HG03039 (cell line): ENCODE results near the gene ADAMTSL3.
"Not testable (repeated sequence)": the region's sequence is repeated elsewhere in the genome, so short reads cannot be mapped to it uniquely, and the experiment has no call there.

Experiments used
- ATAC-seq: cut with Tn5 transposase; IDR thresholded peaks from one replicate; pipeline ENCODE4 v1.9.1; 2021; ENCODE audit warnings: mild to moderate bottlenecking, moderate library complexity; ENCODE audit not compliant: unreplicated experiment

Gene ADAMTSL3

GRCh38 chr15:84003791-84004503, 350.0 kb downstream of the ADAMTSL3 start:
- no peak for ATAC-seq

- ATAC-seq = no peak
Observed at GRCh38 chr15:84006421-84006820, 352.5 kb downstream of the ADAMTSL3 start.

GRCh38 chr15:84009616-84010015, 355.7 kb downstream of the ADAMTSL3 start:
- no peak for ATAC-seq

GRCh38 chr15:84010246-84010645, 356.3 kb downstream of the ADAMTSL3 start:
- no peak for ATAC-seq

GRCh38 chr15:84016371-84016770, 362.4 kb downstream of the ADAMTSL3 start:
- ATAC-seq = no peak

GRCh38 chr15:84022516-84022915, 368.6 kb downstream of the ADAMTSL3 start:
- ATAC-seq = no peak

- no peak for ATAC-seq
Observed at GRCh38 chr15:84023636-84024035, 369.7 kb downstream of the ADAMTSL3 start.

GRCh38 chr15:84033793-84034553, 380.1 kb downstream of the ADAMTSL3 start:
- no peak for ATAC-seq

- ATAC-seq = no peak
Observed at GRCh38 chr15:84034578-84035398, 380.9 kb downstream of the ADAMTSL3 start.

- ATAC-seq = no peak
Observed at GRCh38 chr15:84035399-84035766, 381.5 kb downstream of the ADAMTSL3 start.

GRCh38 chr15:84037301-84037700, 383.4 kb downstream of the ADAMTSL3 start:
- ATAC-seq = no peak

GRCh38 chr15:84042434-84043056, 388.6 kb downstream of the ADAMTSL3 start:
- ATAC-seq = not testable (repeated sequence)

GRCh38 chr15:84046064-84046637, 392.2 kb downstream of the ADAMTSL3 start:
- no peak for ATAC-seq

- not testable (repeated sequence) for ATAC-seq
Observed at GRCh38 chr15:84049480-84049879, 395.6 kb downstream of the ADAMTSL3 start.

- no peak for ATAC-seq
Observed at GRCh38 chr15:84050076-84050475, 396.2 kb downstream of the ADAMTSL3 start.

- ATAC-seq = not testable (repeated sequence)
Observed at GRCh38 chr15:84051146-84051545, 397.2 kb downstream of the ADAMTSL3 start.

- not testable (repeated sequence) for ATAC-seq
Observed at GRCh38 chr15:84054544-84054943, 400.6 kb downstream of the ADAMTSL3 start.

GRCh38 chr15:84057714-84058331, 403.9 kb downstream of the ADAMTSL3 start:
- no peak for ATAC-seq

- not testable (repeated sequence) for ATAC-seq
Observed at GRCh38 chr15:84063674-84064073, 409.8 kb downstream of the ADAMTSL3 start.

- ATAC-seq = not testable (repeated sequence)
Observed at GRCh38 chr15:84068674-84069073, 414.8 kb downstream of the ADAMTSL3 start.
